HG02981 (cell line): ENCODE results near the gene SPATC1L.
"Not testable (repeated sequence)": the region's sequence is repeated elsewhere in the genome, so short reads cannot be mapped to it uniquely, and the experiment has no call there.

Experiments used
- ATAC-seq: cut with Tn5 transposase; IDR thresholded peaks from one replicate; pipeline ENCODE4 v1.9.1; 2021; ENCODE audit warnings: mild to moderate bottlenecking, moderate library complexity; ENCODE audit not compliant: unreplicated experiment

Gene SPATC1L

GRCh38 chr21:46184625-46185555 is 631 bp upstream of the SPATC1L start:
- no peak for ATAC-seq

GRCh38 chr21:46183337-46183909 is 836 bp downstream of the SPATC1L start:
- ATAC-seq, result not testable (repeated sequence)

GRCh38 chr21:46182548-46183336 is 1.5 kb downstream of the SPATC1L start:
- no peak for ATAC-seq

GRCh38 chr21:46181953-46182547 is 2.2 kb downstream of the SPATC1L start:
- ATAC-seq, result no peak

- no peak for ATAC-seq
Observed at GRCh38 chr21:46181436-46181835, 2.8 kb downstream of the SPATC1L start.

- ATAC-seq, result no peak
Observed at GRCh38 chr21:46180778-46181391, 3.4 kb downstream of the SPATC1L start.

GRCh38 chr21:46180079-46180722 is 4.1 kb downstream of the SPATC1L start:
- ATAC-seq, result no peak

- ATAC-seq, result no peak
Observed at GRCh38 chr21:46179708-46180078, 4.6 kb downstream of the SPATC1L start.

- ATAC-seq, result no peak
Observed at GRCh38 chr21:46178961-46179360, 5.3 kb downstream of the SPATC1L start.

- ATAC-seq, result not testable (repeated sequence)
Observed at GRCh38 chr21:46176443-46177129, 7.7 kb downstream of the SPATC1L start.

- no peak for ATAC-seq
Observed at GRCh38 chr21:46173573-46173972, 10.7 kb downstream of the SPATC1L start.

- ATAC-seq, result no peak
Observed at GRCh38 chr21:46172863-46173528, 11.3 kb downstream of the SPATC1L start.

GRCh38 chr21:46171996-46172862 is 12.0 kb downstream of the SPATC1L start:
- ATAC-seq, result no peak

GRCh38 chr21:46171585-46171984 is 12.7 kb downstream of the SPATC1L start:
- ATAC-seq, result no peak

GRCh38 chr21:46170436-46171193 is 13.6 kb downstream of the SPATC1L start:
- not testable (repeated sequence) for ATAC-seq

- ATAC-seq, result no peak
Observed at GRCh38 chr21:46168659-46169386, 15.4 kb downstream of the SPATC1L start.

- no peak for ATAC-seq
Observed at GRCh38 chr21:46168238-46168637, 16.0 kb downstream of the SPATC1L start.
